K562 (cell line): ENCODE data around the gene PAXIP1. TPM values are rescaled to one million over a fixed set of nuclear protein-coding genes. Genes with fewer than 3 reads are reported as not detected.

Source experiments
- ATAC-seq: fragments of 200-7000 bp; cut with Tn5 transposase; 3 replicates; pipeline ENCODE4 v1.9.1; 2020; ENCODE audit warnings: moderate library complexity
- BruUV-seq: library from RNA; stranded (reverse); fragments of 400-500 nt; replicated peaks from 2 replicates; lab custom pipeline; 2021; lab: Mats Ljungman, UMichigan
- CTCF ChIA-PET: fragments of 300-600 bp; formaldehyde crosslinking; extraction: SDS; loops from one replicate; lab custom pipeline; 2021; ENCODE audit warnings: low intra/inter-chr PET ratio; lab: Yijun Ruan, JAX
- POLR2A ChIA-PET: fragments of 300-600, 350-650 bp; sonication (Branson Sonifier 250); formaldehyde crosslinking; extraction: SDS; loops from one replicate; lab custom pipeline; 2021; ENCODE audit warnings: antibody characterized with exemption, inconsistent platforms; lab: Yijun Ruan, JAX
- DNase-seq, 4 experiments: peaks; one replicate each; pipeline versions ENCODE4 v3.0.0 to v3.0.0-alpha.2; 2011 to 2018; ENCODE audit warnings: low spot score in 3 of 4, mixed read lengths in 3 of 4; ENCODE audit errors: extremely low read depth in 1 of 4
- FAIRE-seq: peaks from 2 replicates; lab custom pipeline; 2011; peaks lifted over from hg19 to GRCh38; lab: Jason Lieb, UNC
- H2AFZ ChIP-seq: 2 replicates; pipeline ENCODE4 v1.6.0; 2011; ENCODE audit warnings: low read depth, low read length, control low read depth, inconsistent platforms
- H3K27ac ChIP-seq: fragments of 200-600 bp; 3 replicates; pipeline ENCODE4 v1.8.0; 2011; ENCODE audit warnings: low read depth, mild to moderate bottlenecking, control low read depth, inconsistent platforms, low read length, moderate library complexity, mixed read lengths; ENCODE audit errors: extremely low read depth
- H3K27me3 ChIP-seq, 2 experiments: fragments of 300-600 bp in 1 of 2; 2 replicates in 1 of 2; 3 replicates in 1 of 2; pipeline versions ENCODE4 v1.6.0 to v1.8.0; 2011; ENCODE audit warnings: inconsistent platforms in 2 of 2, low read length in 2 of 2, mild to moderate bottlenecking in 1 of 2, mixed read lengths in 1 of 2, moderate library complexity in 1 of 2; ENCODE audit not compliant: control insufficient read depth in 2 of 2, insufficient read depth in 2 of 2
- H3K36me3 ChIP-seq: fragments of 300-600 bp; 3 replicates; pipeline ENCODE4 v1.8.0; 2011; ENCODE audit warnings: mild to moderate bottlenecking, low read length, inconsistent platforms; ENCODE audit not compliant: control insufficient read depth, insufficient read depth
- H3K4me1 ChIP-seq, 2 experiments: fragments of 200-600 bp in 1 of 2; replicated peaks in 1 of 2; 2 replicates in 1 of 2; 3 replicates in 1 of 2; pipeline versions ENCODE4 v1.5.1 to v1.8.0; 2011; ENCODE audit warnings: inconsistent platforms in 2 of 2, low read length in 2 of 2, mild to moderate bottlenecking in 1 of 2, mixed read lengths in 1 of 2, moderate library complexity in 1 of 2; ENCODE audit not compliant: control insufficient read depth in 2 of 2, insufficient read depth in 2 of 2
- H3K4me2 ChIP-seq: 2 replicates; pipeline ENCODE4 v1.6.1; 2011; ENCODE audit warnings: low read length, control low read depth, inconsistent platforms, mixed read lengths; ENCODE audit not compliant: insufficient read depth
- H3K4me3 ChIP-seq: fragments of 200-600 bp; sonication (generic), shearing (Covaris generic); 2 replicates; pipeline ENCODE4 v1.5.1; 2016; ENCODE audit warnings: control low read depth, inconsistent platforms
- H3K79me2 ChIP-seq: fragments of 200-600 bp; 3 replicates; pipeline ENCODE4 v1.8.0; 2011; ENCODE audit warnings: low read length, inconsistent platforms; ENCODE audit not compliant: control insufficient read depth, insufficient read depth
- H3K9ac ChIP-seq, 2 experiments: 2 replicates each; pipeline versions ENCODE4 v1.6.0 to v1.6.1; 2011; ENCODE audit warnings: low read depth in 2 of 2, low read length in 2 of 2, control low read depth in 1 of 2, inconsistent platforms in 1 of 2, mild to moderate bottlenecking in 1 of 2, mixed read lengths in 1 of 2; ENCODE audit not compliant: insufficient read depth in 1 of 2
- H3K9me1 ChIP-seq: one replicate; pipeline ENCODE4 v1.6.0; 2011; ENCODE audit warnings: inconsistent platforms, mild to moderate bottlenecking, low read length, moderate library complexity; ENCODE audit not compliant: control insufficient read depth, insufficient read depth
- H3K9me3 ChIP-seq: replicated peaks from 2 replicates; pipeline ENCODE4 v1.5.1; 2011; ENCODE audit warnings: low read depth, low read length, inconsistent platforms; ENCODE audit not compliant: control insufficient read depth, insufficient read depth
- H4K20me1 ChIP-seq: replicated peaks from 2 replicates; pipeline ENCODE4 v1.6.1; 2011; ENCODE audit warnings: low read length, inconsistent platforms, mixed read lengths; ENCODE audit not compliant: control insufficient read depth, insufficient read depth
- CBX2 ChIP-seq: fragments of 200-600 bp; sonication (generic); IDR thresholded peaks from one replicate; pipeline ENCODE4 v1.6.1; 2012; ENCODE audit warnings: mild to moderate bottlenecking, low read length, inconsistent platforms; ENCODE audit not compliant: insufficient read depth, poor library complexity, severe bottlenecking
- WGBS: fragments of 100-300 bp; shearing (Covaris generic); methylation state at CpG from one replicate; pipeline ENCODE4 v1.1.6; 2016; ENCODE audit warnings: low coverage, mixed read lengths; ENCODE audit not compliant: insufficient coverage; ENCODE audit errors: missing lambda C conversion rate; 5-methylcytosine and 5-hydroxymethylcytosine counted together
- in situ Hi-C: fragments of 300-500 bp; cut with MboI; formaldehyde crosslinking; loops from 4 replicates; pipeline ENCODE4 v1.15.0; 2018; ENCODE audit warnings: inconsistent platforms, mixed read lengths
- intact Hi-C: fragments of 100-400 bp; cut with micrococcal nuclease; formaldehyde crosslinking; loops from 2 replicates; pipeline ENCODE4 v1.14.2; 2022
- polyA plus RNA-seq, 8 experiments: library from polyadenylated mRNA; depleted of rRNA in 4 of 8; stranded (reverse) in 5 of 8; unstranded in 3 of 8; fragments of >200 nt; fragmentation: Nextera tagmentation in 2 of 8; fragmentation: Illumina TruSeq in 1 of 8; extraction: Ambion mirVana in 2 of 8; extraction: Trizol in 1 of 8; gene quantifications; 2 replicates each; pipeline versions ENCODE4 v1.2.1 to v1.2.3, GENCODE V29; 2011 to 2014; ENCODE audit warnings: inconsistent platforms in 1 of 8, missing spikeins in 1 of 8
- total RNA-seq, 7 experiments: library from RNA; depleted of rRNA in 6 of 7; stranded (reverse); fragments of >200 nt in 6 of 7; fragmentation: Illumina TruSeq in 2 of 7; extraction: Trizol in 2 of 7; gene quantifications; 2 replicates each; pipeline versions ENCODE4 v1.2.1 to v1.2.3, GENCODE V29; 2011 to 2021; ENCODE audit warnings: low replicate concordance in 1 of 7
- TF ChIP-seq, protein P1 (sequence below), 2 experiments: fragments of 450-650 bp; IDR thresholded peaks; 2 replicates each; pipeline ENCODE4 v1.6.1; 2016

Gene PAXIP1
- total and polyA plus RNA-seq, 9 of the 15 experiments (the other 6 are each of a cell fraction or from before 2014, with no cell fraction given) = 9.7 to 37.9 (median 28.4) TPM

DNA sequence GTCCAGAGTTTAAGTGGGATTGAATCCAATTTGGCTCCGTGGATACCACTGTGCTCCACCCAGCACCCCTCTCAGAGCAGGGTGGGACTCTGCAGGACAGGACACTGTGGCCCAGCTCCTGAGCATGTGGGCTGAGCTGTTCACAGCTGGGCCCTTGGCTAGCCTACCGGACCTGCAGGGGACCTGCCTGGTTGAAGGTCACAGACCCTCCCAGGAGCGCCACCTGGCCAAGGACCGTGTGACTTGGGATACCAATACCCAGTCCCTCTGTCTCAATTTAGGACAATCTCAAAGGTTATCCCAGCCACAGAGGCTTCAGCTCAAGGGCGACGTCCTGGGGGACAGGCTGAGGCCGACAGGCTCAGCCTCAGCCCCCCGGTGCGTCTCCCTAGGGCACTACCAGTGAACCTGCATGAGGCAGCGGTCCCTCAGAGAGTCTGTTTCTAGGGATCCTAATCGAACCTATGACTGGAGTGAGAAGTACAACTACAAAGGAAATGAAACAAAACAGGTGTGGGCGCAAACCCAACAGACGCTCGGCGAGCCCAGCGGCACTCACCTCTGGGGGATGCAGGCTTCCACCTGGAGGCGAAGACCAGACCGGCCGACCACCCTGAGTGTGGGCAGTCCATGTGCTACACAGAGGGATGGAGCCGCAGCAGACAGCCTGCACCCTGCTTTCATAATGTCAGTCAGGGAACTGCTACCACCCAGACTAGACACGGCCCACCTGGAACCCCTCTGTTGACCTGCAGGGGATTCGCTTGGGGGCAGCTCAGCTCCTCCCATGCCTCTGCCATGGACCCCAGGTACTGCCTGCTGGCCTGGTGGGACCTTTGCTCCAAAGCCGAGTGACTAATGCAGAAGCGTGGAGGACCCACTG lies 103.7 kb downstream of the PAXIP1 start:
- POLR2A ChIA-PET = interaction anchor here (0.8 kb wide), 1 partner anchor 29 kb away, joined by 4 read pairs; no protein-coding TSS in a partner anchor
- ATAC-seq (no peak; the same call in none of the 3 replicates), DNase-seq (no peak), FAIRE-seq (no peak)
- Histone ChIP-seq H3K4me3 (no peak overlapping the region), H2AFZ (no peak overlapping the region), H3K4me2 (no peak overlapping the region), H3K4me1 (no peaks in the 10 kb centered on the region), H3K27ac (no peak overlapping the region), H3K79me2 (no peaks in the 10 kb centered on the region), H3K9ac (no peak overlapping the region; a peak in 1 of 4 replicates), H3K9me3 (no peaks in the 10 kb centered on the region), H3K9me1 (no peaks in the 10 kb centered on the region), H4K20me1 (0 out of 2 replicates have a peak, but pooled peaks cover 3% of the 10 kb centered on the region), H3K27me3 (peaks cover 48 to 91% of the 10 kb centered on the region in 2 experiments), H3K36me3 (no peaks in the 10 kb centered on the region)
- BruUV-seq = no TSS peak
- intact Hi-C loops (no loop called here), in situ Hi-C loops (no loop called here)
- CTCF ChIA-PET = no interaction called here
- TF ChIP-seq CBX2 = peak; percentile 33
- TF ChIP-seq, protein P1, sequence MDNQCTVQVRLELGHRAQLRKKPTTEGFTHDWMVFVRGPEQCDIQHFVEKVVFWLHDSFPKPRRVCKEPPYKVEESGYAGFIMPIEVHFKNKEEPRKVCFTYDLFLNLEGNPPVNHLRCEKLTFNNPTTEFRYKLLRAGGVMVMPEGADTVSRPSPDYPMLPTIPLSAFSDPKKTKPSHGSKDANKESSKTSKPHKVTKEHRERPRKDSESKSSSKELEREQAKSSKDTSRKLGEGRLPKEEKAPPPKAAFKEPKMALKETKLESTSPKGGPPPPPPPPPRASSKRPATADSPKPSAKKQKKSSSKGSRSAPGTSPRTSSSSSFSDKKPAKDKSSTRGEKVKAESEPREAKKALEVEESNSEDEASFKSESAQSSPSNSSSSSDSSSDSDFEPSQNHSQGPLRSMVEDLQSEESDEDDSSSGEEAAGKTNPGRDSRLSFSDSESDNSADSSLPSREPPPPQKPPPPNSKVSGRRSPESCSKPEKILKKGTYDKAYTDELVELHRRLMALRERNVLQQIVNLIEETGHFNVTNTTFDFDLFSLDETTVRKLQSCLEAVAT (IDR thresholded peaks at IDR 0.05) = no peak
- TF ChIP-seq, all 486 proteins: peak for 1
- WGBS = 2% methylated on average over 24 of the region's 24 CpGs
